HG03025 (cell line): ENCODE results near the gene GAS6.

Experiments
- ATAC-seq: cut with Tn5 transposase; IDR thresholded peaks from one replicate; pipeline ENCODE4 v1.9.1; 2021; ENCODE audit warnings: mild to moderate bottlenecking, moderate library complexity; ENCODE audit not compliant: unreplicated experiment, low FRiP score

The GAS6 gene

GRCh38 chr13:113783200-113783881 is 80.5 kb downstream of the GAS6 start:
- no peak for ATAC-seq

DNA sequence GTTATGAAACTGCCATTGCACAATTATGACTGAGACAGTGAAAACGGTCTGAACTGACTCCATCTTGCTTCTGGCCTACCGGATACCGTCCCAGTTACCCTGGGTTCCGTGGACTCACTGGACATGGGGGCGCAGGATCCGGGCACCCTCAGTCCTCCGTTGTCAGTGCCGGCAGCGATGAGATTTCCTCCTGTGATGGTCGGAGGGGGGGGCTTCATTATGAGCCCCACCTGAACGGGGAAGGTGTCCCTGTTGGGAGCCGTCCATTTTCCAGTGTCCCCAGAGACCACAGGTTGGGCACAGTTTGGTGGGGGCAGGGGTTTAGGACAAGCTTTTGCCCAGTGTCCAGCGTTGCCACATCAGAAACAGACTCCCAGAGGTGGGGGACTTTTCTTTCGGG is 81.4 kb downstream of the GAS6 start:
- ATAC-seq = no peak

- ATAC-seq = no peak
Measured at GRCh38 chr13:113781571-113781970, 82.3 kb downstream of the GAS6 start.

- ATAC-seq = no peak
Measured at GRCh38 chr13:113777311-113778260, 86.3 kb downstream of the GAS6 start.

DNA sequence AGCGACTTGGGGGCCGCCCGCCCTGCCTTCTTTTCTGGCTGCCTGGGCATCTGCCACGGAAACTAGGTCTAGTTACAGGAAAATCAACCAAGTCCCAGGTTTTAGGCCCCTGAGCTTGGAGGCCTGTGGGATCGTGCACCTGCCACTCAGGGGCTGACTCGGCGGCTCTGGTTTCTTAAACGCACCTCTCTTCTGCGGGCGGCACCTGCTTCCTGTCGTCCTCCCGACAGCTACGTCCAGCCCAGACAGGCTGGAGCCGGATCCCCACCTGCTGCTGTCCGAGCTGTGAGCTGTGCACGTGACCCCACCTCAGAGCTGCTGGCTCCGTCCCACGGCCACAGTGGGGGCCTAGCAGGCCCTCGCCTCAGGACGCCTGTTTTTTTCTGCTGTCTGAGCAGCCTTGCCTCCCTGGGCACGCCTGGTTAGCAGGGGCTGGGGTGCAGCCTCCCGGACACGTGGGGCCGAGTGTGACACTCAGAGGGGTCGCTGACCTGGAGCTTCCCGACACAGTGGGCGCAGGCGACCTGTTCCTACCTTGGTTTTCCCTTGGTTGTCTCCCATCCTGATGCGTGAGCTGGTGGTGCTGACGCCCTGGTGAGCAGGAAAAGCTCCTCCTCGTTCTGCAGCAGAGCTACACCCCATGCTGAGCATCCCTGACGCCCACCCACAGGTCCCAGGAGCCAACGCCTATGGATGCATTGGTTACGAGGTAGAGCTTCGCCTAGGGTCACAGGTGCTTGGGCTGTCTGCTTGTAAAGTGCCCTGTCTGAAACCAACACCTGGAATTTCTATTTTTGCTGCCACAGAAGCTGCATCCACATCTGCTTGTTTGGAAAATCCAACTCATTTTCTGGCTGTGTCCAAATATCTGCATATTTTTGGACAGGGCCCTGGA is 87.4 kb downstream of the GAS6 start:
- no peak for ATAC-seq

GRCh38 chr13:113775451-113776145 is 88.3 kb downstream of the GAS6 start:
- no peak for ATAC-seq

DNA sequence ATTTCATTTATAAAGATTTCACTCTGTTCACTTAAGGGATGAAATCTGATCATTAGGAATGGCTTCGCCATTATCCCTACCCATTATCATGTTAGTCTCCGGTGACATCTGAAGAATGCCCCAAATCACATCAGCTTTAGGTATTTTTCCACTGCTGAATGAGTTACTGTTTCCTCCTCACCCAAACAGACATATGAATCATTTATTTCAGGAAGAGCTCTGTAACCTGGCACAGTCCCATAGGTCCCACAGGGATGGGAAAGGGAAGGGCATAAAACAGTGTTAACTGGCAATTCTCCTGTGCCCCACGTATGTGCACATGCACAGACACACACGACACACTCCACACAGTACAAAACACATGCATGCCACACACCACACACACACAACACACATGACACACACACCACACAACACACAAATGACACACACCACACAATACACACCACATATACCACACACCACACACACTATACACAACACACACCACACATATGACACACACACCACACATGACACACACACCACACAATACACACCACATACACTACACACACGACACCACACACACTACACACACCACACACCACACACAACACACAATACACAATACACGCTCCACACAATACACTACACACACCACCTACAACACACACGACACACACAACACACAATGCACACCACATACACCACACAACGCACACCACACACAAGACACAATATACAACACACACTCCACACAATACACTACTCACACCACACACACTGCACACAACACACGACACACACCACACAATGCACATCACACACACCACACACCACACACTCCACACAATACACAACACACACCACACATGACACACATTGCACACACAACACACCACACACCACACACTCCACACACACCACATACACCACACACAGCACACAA is 89.4 kb downstream of the GAS6 start:
- no peak for ATAC-seq

- no peak for ATAC-seq
Measured at GRCh38 chr13:113771709-113772331, 92.1 kb downstream of the GAS6 start.

DNA sequence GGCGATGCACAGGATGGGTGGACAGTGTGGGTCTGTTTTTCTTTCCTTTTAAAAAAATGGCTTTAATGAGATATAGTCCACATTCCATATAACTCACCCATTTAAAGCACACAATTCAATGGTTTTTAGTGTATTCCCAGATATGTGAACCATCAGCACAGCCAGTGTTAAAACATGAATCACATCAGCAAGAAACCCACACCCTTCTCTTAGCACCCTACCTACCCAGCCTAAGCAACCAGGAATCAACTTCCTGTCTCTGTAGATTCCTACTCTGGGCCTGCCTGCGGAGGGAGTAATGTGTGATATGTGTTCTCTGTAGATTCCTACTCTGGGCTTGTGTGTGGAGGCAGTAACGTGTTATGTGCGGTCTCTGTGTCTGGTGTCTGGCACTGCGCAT is 92.9 kb downstream of the GAS6 start:
- no peak for ATAC-seq
